ENCODE results near the gene SKI.

SKI gene

DNA sequence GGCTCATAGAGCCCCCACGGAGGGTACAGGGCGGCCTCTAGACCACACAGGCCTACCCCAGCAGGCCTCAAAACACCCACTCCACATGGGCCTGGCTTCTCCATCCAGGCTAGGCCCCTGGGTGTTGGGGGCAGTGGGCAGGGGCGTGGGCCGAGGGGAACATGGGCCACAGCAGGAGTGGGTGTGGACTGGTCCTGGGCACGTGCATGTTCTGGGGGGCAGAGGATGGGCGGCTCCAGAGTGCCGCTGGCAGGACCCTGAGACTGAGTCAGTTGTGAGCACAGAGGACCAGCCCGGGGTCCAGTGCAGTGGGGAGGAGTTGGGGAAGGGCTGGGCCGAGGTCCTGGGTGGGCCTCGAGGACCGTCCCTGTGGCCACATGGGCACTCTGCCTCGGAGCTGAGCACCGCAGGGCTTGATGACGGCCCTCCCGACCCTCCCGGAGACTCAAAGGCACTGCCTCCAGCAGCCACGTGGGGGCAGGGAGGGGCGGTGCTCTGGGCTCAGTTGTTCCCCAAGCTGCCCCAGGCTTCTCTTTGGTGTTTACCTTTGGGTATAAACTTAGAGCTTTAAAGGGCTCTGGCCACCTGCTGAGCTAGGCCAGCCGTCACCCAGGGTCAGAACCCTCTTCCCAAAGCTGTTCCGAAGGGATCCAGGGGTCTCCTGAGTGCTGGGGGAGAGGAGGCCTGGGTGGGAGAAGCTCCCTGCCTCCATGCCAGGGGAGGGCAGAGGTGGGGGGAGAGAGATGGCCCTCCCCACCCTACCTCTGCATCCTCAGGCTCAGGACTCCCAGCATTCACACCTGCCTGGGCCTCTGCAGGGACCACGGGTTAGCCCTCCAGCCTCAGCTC, 83.3 kb downstream of the SKI start:
- no peak overlapping the region for H3K9ac ChIP-seq (ENCODE audit: low read depth, low read length)
- H3K9me3 ChIP-seq (ENCODE audit: control insufficient read depth, insufficient read depth, low read length), result no peaks in the 10 kb centered on the region
- H3K36me3 ChIP-seq (ENCODE audit: insufficient read depth, low read length), result peaks cover 18% of the 10 kb centered on the region
- H3K4me1 ChIP-seq (ENCODE audit: insufficient read depth, low read length), result peaks cover 13% of the 10 kb centered on the region; the same call in 1 of the 2 replicates

DNA sequence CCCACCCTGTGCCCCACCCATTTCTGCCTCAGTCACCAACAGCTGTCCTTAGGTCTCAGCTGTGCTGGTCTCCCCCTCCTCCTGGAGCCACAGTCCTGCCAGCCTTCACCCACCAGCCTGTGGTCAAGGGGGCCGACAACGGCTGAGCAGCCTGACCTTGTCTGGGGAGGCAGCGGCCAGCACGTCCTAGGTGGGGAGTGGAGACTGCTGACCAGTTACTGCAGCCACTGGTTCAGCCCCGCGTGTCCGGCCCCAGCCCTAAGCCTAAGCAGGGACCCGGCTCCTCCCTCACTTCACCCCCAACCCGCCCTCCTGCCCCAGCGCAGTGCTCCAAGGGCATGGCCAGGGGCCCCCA, 84.0 kb downstream of the SKI start:
- H3K9ac ChIP-seq (ENCODE audit: low read depth, low read length), result no peak overlapping the region
- no peaks in the 10 kb centered on the region for H3K9me3 ChIP-seq (ENCODE audit: control insufficient read depth, insufficient read depth, low read length)
- H3K36me3 ChIP-seq (ENCODE audit: insufficient read depth, low read length), result peaks cover 16% of the 10 kb centered on the region
- peaks cover 18% of the 10 kb centered on the region; the same call in 1 of the 2 replicates for H3K4me1 ChIP-seq (ENCODE audit: insufficient read depth, low read length)

DNA sequence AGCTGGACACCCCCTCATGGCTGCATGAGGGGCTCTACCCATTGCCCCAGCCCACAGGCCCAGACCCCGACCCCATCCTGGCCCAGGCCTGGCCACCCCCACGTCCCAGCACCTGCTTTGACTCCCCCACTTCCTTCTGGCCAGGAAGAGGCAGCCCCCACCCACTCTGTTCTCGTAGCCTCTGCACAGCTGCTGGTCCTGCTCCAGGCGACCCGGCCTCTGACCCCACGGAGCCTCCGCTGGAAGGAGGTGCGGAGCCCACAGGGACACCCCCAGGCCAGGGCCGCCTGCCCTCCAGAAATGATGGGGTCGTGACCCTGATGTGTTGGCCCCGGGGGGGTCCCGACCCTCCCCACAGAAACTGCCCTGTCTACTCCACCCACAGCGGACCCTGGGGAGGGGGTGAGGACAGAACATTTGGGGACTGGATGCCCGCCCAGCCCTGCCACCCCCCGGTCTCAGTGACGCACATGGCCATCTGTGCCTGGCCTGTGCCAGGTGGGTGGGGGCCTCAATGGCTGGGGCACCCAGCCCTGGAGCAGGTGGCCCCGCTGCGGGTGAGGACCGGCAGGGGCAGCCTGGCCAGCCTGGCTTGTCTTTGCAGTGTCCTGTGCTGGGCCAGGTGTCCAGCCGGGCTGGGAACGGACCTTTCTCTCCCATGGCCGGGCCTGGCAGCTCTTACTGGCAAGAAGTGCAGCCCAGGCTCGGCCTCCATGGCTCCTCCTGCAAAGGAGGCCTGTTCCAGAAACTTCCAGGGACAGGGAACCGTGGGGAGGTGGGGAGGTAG, 84.6 kb downstream of the SKI start:
- peaks cover 20% of the 10 kb centered on the region; the same call in 1 of the 2 replicates for H3K4me1 ChIP-seq (ENCODE audit: insufficient read depth, low read length)

DNA sequence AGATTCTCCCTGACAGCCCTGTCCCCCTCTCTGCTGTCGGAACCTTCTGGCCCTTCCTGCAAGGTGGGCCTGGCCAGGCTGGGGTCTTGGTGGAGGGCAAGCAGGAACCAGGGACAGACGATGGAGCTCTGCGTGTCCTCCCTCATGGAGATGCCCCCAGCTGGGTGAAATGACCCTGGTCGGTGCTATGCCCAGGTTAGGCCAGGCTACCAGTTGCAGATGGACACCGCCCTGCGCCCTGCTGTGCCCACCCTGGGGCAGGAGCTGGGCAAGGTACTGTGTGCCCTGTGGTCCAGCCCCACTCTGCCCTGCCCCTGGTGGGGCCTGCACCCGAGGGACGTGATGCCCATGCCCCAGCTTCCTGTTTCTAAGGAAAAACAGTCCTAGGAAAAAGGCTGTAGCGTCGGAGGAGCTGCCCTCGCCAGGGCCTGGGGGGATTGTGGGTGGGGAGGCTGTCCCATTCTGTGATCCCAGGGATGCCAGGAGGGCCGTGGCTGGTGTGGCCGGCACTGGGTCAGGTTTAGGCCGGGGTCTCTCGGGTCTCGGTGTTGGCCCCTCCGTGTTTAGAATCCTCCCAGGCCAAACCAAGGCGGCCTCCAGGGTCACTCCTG, 85.6 kb downstream of the SKI start:
- Histone ChIP-seq H3K4me1 (ENCODE audit: insufficient read depth, low read length) (peaks cover 20% of the 10 kb centered on the region; the same call in 1 of the 2 replicates), H3K9ac (ENCODE audit: low read depth, low read length) (peak overlapping the region; percentile 69), H3K9me3 (ENCODE audit: control insufficient read depth, insufficient read depth, low read length) (no peaks in the 10 kb centered on the region), H3K36me3 (ENCODE audit: insufficient read depth, low read length) (no peaks in the 10 kb centered on the region)

More for the DNA sequence above, 84.6 kb downstream of the SKI start:
- Histone ChIP-seq H3K9me3 (ENCODE audit: control insufficient read depth, insufficient read depth, low read length) (no peaks in the 10 kb centered on the region), H3K36me3 (ENCODE audit: insufficient read depth, low read length) (peaks cover 10% of the 10 kb centered on the region), H3K9ac (ENCODE audit: low read depth, low read length) (no peak overlapping the region)

DNA sequence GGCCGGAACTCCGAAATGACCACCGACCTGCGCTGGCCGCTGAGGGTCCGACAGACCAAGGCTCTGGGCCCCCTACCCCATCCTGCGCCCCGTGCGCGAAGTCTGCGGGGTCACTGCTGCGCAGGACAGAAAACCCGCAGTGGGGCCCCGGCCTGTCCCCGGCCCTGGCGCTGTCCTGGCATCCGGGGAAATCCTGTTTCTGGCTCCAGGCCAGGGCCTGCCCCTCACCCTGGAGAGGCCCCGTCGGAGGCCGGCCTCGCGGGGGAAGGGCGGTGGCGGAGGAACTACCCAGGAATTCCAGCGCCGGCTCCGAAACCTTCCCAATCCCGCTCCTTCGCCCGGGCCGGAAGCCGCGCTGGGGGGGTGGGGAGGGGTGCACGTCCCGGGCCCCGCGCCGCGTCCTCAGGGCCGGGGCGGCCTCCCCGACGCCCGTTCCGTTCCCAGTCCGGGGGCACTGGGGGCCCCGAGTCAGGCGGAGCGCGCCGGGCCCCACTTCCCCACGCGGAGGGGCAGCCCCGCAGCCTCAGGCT, 86.2 kb downstream of the SKI start:
- Histone ChIP-seq H3K9ac (ENCODE audit: low read depth, low read length) (peak overlapping the region; percentile 69), H3K4me1 (ENCODE audit: insufficient read depth, low read length) (peaks cover 20% of the 10 kb centered on the region; the same call in 1 of the 2 replicates), H3K36me3 (ENCODE audit: insufficient read depth, low read length) (no peaks in the 10 kb centered on the region), H3K9me3 (ENCODE audit: control insufficient read depth, insufficient read depth, low read length) (no peaks in the 10 kb centered on the region)

DNA sequence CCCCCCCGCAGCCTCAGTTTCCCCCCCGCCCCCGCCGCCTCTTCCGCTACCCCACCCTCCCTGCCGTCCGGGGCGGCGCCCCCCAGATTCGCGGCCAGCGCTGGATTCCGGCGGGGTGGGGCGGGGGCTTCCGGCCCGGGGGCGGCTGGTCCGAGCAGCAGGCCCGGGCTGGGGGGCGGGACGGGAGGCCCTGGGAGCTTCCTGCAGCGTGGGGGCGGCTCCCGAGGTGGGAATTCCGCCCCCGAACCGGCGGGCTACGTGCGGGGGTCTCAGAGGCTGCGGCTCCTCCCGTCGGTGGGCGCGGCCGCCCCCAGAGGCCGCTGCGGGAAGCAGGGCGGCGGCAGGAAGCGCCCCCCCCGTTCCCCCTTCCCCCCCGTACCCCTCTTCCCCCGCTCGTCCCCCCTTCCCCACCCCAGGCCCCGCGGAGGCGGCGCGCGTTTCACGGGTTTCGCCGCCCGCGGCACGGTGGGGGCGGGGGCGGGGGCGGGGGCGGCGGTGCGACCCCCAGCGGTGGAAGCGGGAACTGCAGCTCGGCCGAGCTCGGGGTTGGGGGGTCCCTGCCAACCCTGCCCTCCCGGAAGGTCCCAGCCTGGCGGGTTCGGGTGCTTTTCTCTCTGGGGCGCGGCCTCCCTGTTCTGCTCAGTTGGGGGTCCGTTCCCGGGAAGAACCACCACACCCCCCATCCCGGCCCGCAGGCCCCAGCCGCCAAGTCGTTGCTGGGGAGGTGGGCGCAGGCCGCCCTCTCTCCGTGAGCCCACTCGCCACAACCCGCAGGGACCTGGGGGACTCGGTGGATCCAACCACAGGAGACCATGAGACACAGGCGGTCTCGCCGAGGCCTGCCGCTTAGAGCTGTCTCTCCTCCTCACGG, 86.9 kb downstream of the SKI start:
- peak overlapping the region; percentile 69 for H3K9ac ChIP-seq (ENCODE audit: low read depth, low read length)
- peaks cover 20% of the 10 kb centered on the region; the same call in 1 of the 2 replicates for H3K4me1 ChIP-seq (ENCODE audit: insufficient read depth, low read length)
- H3K36me3 ChIP-seq (ENCODE audit: insufficient read depth, low read length), result no peaks in the 10 kb centered on the region
- H3K9me3 ChIP-seq (ENCODE audit: control insufficient read depth, insufficient read depth, low read length), result no peaks in the 10 kb centered on the region

DNA sequence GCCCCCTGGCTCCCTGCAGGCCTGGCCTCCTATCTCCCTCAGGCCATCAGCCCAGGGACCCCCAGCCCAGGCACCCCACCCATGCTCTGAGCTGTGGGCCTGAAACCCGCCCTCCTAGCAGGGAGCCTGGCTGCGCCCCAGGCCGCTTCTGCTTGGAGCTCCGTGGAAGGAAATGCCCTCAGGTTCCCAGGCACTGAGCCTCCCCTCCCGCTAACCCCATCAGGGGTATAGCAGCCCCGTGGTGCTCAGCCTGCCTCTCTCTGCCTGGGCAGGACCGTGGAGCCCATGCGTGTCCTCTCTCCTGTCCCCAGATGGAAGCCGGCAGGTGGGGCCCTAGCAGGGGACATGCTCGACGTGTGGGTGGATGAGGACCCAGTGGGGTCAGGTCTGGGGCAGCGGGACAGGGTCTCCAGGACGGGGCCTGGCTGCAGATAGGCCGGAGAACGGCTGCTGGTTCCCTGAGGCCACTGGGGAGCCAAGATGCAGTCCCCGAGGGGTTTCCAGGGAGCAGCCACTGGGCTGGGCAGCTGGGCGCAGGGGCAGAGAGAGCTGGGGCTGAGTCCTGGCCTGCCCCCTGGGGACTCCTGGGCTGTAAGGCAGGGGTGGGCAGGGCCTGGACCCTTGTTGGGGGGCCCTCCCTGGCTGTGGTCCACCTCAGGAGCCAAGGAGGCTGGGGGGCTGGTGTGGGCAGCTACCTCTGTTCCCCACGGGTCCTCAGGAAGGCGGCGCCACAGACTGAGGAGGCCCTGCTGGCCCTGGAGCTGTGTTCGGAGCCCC, 87.7 kb downstream of the SKI start:
- no peaks in the 10 kb centered on the region for H3K9me3 ChIP-seq (ENCODE audit: control insufficient read depth, insufficient read depth, low read length)
- H3K4me1 ChIP-seq (ENCODE audit: insufficient read depth, low read length), result peaks cover 20% of the 10 kb centered on the region; the same call in 1 of the 2 replicates
- H3K36me3 ChIP-seq (ENCODE audit: insufficient read depth, low read length), result no peaks in the 10 kb centered on the region
- H3K9ac ChIP-seq (ENCODE audit: low read depth, low read length), result peak overlapping the region; percentile 41

DNA sequence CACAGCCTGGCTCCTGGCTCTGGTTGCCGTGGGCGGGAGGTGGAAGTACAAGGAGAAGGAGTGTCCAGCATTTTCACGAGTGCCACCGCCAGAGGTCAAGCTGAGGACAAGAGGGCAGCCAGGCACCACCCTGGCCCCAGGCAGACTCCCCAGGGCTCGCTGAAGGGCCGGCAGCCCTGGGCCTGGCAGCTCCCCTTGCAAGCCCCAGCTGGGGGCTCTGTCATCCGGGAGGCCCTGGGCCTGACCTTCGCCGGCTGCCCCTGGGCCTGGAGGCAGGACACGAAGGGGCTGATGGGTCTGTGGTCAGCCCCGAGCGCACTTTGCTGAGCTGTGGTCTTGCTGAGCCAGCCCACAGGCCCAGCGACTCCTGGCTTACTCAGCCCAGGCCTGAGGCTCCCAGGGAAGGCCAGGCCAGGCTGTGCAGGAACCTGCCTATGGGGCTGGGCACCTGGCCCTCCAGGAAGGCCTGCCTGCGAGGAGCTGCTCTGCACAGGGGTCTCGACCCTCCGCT, 88.4 kb downstream of the SKI start:
- peaks cover 17% of the 10 kb centered on the region; the same call in 1 of the 2 replicates for H3K4me1 ChIP-seq (ENCODE audit: insufficient read depth, low read length)
- no peak overlapping the region for H3K9ac ChIP-seq (ENCODE audit: low read depth, low read length)
- no peaks in the 10 kb centered on the region for H3K36me3 ChIP-seq (ENCODE audit: insufficient read depth, low read length)
- no peaks in the 10 kb centered on the region for H3K9me3 ChIP-seq (ENCODE audit: control insufficient read depth, insufficient read depth, low read length)

DNA sequence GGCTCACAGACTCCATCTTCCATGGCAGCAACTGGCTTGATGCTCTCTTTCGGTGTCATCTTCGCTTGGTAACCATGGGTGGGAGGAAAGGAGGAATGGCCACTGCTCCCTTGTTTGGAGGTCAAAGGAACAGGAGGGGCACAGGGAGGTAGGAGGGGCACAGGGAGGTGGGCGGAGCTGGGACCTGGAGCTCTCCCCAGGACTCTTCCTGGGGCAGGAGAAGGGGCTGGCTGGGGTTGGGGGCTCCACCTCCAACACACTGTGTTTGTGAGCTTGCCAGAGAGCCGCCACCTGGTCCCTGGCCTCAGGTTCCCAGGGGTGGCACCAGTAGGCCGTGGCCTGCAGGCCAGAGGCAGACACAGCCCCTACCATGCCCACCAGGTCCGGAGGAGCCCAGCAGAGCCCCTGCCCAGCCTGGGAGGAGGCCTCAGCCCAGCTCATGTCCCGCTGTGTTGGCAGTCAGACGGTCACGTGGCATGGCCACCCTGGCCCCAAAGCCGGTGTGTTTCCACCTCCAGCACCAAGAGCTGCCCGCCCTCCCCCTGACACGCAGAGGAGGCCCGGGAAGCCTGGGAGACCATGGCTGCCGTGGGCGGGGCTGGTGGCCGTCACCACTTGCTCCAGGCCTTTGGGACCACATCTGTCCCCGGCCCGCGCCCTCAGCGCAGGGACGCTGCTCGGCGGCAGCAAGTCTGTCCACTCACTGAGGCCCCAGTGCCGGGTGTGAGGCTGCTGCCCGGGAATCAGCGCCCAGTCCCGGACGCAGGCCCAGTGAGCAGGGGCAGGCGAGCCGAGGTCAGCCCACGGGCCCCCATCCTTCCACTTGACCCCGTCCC, 89.3 kb downstream of the SKI start:
- Histone ChIP-seq H3K36me3 (ENCODE audit: insufficient read depth, low read length) (no peaks in the 10 kb centered on the region), H3K9me3 (ENCODE audit: control insufficient read depth, insufficient read depth, low read length) (no peaks in the 10 kb centered on the region), H3K4me1 (ENCODE audit: insufficient read depth, low read length) (peaks cover 15% of the 10 kb centered on the region; the same call in 1 of the 2 replicates), H3K9ac (ENCODE audit: low read depth, low read length) (no peak overlapping the region)

DNA sequence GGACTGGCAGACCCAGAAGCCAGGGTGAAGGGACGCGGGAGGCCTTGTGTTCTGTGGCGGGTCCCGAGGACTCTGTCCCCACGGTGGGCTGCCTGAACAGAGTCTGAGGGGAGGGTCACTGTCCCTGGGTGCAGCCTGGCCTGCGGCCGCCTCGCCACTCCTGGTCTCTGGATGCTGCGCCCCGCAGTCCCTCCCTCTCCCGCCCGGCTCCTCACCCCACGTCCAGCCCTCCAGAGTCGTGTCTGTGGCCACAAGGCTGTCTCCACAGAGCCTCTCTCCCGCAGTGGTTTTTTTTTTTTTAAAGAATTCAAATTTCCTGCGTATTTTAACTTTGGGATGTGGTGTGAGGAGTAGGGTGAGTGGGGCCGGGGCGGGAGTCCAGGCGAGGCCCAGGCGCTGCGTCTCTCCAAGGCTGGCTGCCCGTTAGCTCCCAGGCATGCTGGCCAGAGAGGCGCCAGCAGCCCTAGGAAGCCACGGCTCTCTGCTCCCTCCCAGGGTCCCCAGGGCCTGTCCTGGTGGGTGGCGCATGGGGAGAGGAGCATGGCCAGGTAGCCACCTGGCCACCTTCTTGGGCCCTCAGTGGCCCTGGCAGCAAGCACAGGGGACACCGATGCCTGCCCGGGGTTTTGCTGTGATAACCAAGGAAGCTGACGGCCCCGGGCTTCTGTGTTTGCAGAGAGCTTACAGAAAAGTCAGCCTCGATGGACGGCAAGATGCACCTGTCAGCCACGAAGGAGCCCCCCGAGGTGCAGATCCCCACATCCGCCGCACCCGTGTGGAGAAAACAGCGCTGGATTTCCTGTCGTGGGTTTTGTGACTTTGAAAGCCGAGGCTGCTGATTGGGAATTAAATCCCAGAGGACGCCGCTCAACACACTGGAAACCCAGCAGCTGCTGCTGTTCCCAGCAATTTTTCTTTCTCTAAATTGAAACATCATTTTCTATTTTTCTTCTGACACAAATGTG, 90.5 kb downstream of the SKI start:
- H3K9ac ChIP-seq (ENCODE audit: low read depth, low read length), result no peak overlapping the region

DNA sequence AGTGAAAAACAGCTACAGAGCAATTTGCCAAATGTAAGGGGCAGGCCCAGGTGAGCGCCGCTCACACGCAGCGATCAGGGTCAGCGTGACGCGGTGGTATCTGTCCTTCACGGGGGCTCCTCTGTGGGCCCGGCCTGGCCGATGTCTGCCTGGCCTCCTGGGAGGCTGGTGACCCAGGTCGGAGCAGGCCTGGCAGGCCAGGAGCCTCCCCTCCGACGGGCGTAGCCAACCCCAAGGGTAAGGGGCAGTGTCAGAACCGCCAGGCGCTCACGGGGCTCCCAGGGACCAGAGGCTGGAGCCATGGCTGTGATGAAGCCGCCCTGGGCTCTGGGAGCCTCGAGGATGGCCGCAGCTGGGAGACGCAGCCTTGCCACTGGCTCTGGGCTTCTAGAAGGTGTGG, 91.2 kb downstream of the SKI start:
- H3K36me3 ChIP-seq (ENCODE audit: insufficient read depth, low read length), result no peaks in the 10 kb centered on the region
- no peak overlapping the region for H3K9ac ChIP-seq (ENCODE audit: low read depth, low read length)
- peaks cover 11% of the 10 kb centered on the region; the same call in 1 of the 2 replicates for H3K4me1 ChIP-seq (ENCODE audit: insufficient read depth, low read length)
- no peaks in the 10 kb centered on the region for H3K9me3 ChIP-seq (ENCODE audit: control insufficient read depth, insufficient read depth, low read length)

More for the DNA sequence above, 90.5 kb downstream of the SKI start:
- Histone ChIP-seq H3K36me3 (ENCODE audit: insufficient read depth, low read length) (no peaks in the 10 kb centered on the region), H3K9me3 (ENCODE audit: control insufficient read depth, insufficient read depth, low read length) (no peaks in the 10 kb centered on the region), H3K4me1 (ENCODE audit: insufficient read depth, low read length) (peaks cover 14% of the 10 kb centered on the region; the same call in 1 of the 2 replicates)

All from ES-I3 (cell line).